Adrenal gland (tissue), 12 donors: ENCODE measurements around the gene SH3RF2. TPM values are rescaled to one million over a fixed set of nuclear protein-coding genes. Genes with fewer than 3 reads are reported as not detected.

ENCODE experiments used
- DNase-seq, 7 donors: peaks; one replicate each; pipeline ENCODE4 v3.0.0-alpha.2; 2019 to 2020
- H3K27ac ChIP-seq, 5 donors: fragments of 200-600 bp; sonication (generic) in 4 of 5; 1 replicate in 3 of 5; 2 replicates in 2 of 5; pipeline versions ENCODE4 v1.5.1 to v1.8.0; 2016 to 2020; ENCODE audit warnings: mild to moderate bottlenecking in 1 of 5
- H3K27me3 ChIP-seq: fragments of 200-600 bp; 2 replicates; pipeline ENCODE4 v1.8.0; 2021
- H3K36me3 ChIP-seq, 2 donors: fragments of 200-600 bp; replicated peaks in 1 of 2; 1 replicate in 1 of 2; 2 replicates in 1 of 2; pipeline versions ENCODE4 v1.5.1 to v1.8.0; 2018 to 2022
- H3K4me1 ChIP-seq, 2 donors: fragments of 200-600 bp; replicated peaks in 1 of 2; 1 replicate in 1 of 2; 2 replicates in 1 of 2; pipeline versions ENCODE4 v1.5.1 to v1.8.0; 2018 to 2021
- H3K4me3 ChIP-seq, 4 donors: fragments of 200-600 bp; sonication (generic) in 3 of 4; one replicate each; pipeline ENCODE4 v1.5.1; 2016 to 2018
- H3K9me3 ChIP-seq, 3 donors: fragments of 200-600 bp; sonication (generic) in 1 of 3; replicated peaks in 1 of 3; 1 replicate in 2 of 3; 2 replicates in 1 of 3; pipeline versions ENCODE4 v1.5.1 to v1.8.0; 2016 to 2021
- POLR2A ChIP-seq, 2 donors: fragments of 450-650 bp; IDR thresholded peaks; one replicate each; pipeline ENCODE4 v1.6.1; 2017; ENCODE audit warnings: antibody characterized with exemption in 2 of 2, mild to moderate bottlenecking in 2 of 2, moderate library complexity in 1 of 2
- WGBS, 4 donors: extraction: QIAGEN DNeasy Blood & Tissue Kit in 2 of 4; methylation state at CpG; one replicate each; pipeline versions ENCODE4 v1.1.5 to v1.1.7; 2013 to 2017; 5-methylcytosine and 5-hydroxymethylcytosine counted together
- intact Hi-C, 2 donors: fragments of 100-400 bp; cut with DNase I; formaldehyde crosslinking; loops; one replicate each; pipeline versions ENCODE4 v1.14.1 to v1.15.0; 2022 to 2023
- polyA plus RNA-seq, 3 donors: library from polyadenylated mRNA; stranded (reverse); fragments of 200-250 nt in 2 of 3; fragments of 350-450 nt in 1 of 3; fragmentation: Illumina TruSeq in 1 of 3; extraction: RNeasy Lipid Tissue Mini Kit (QIAGEN cat#74804) in 1 of 3; gene quantifications; one replicate each; pipeline ENCODE4 v1.2.3, GENCODE V29; 2013 to 2014
- total RNA-seq, 9 donors: library from RNA; depleted of rRNA in 4 of 9; stranded (reverse); fragments of >200 nt in 4 of 9; fragments of 120-200 nt in 1 of 9; fragmentation: NEBNext Ultra II Directional in 1 of 9; extraction: Animal tissue kit (Norgen Biotek cat#: 25700) in 1 of 9; gene quantifications; one replicate each; pipeline versions ENCODE4 v1.1.0 to v1.2.4, GENCODE V29; 2013 to 2023
- TF ChIP-seq, protein P1 (sequence below), 6 experiments: fragments of 450-650 bp in 4 of 6; fragments of 200-600 bp in 2 of 6; sonication (generic) in 1 of 6; IDR thresholded peaks; 1 replicate in 5 of 6; 2 replicates in 1 of 6; pipeline versions ENCODE4 v1.5.1 to v1.8.0; 2016 to 2021; ENCODE audit warnings: antibody characterized with exemption in 6 of 6, mild to moderate bottlenecking in 2 of 6, moderate library complexity in 1 of 6
- donor health status: healthy with polysubstance abuse.
- donor health status: Bipolar disorder and iron deficiency.
- donor health status: DM: yes; HTN: yes; CAD: no.
- donor health status: DM: no; HTN: no; CAD: no.
- donor health status: DM: no; HTN: no; CAD: no.
- donor health status: DM: yes; HTN: yes; CAD: no.

SH3RF2 gene
- total and polyA plus RNA-seq, 12 donors: 0.60 to 3.8 (median 1.2) TPM

DNA sequence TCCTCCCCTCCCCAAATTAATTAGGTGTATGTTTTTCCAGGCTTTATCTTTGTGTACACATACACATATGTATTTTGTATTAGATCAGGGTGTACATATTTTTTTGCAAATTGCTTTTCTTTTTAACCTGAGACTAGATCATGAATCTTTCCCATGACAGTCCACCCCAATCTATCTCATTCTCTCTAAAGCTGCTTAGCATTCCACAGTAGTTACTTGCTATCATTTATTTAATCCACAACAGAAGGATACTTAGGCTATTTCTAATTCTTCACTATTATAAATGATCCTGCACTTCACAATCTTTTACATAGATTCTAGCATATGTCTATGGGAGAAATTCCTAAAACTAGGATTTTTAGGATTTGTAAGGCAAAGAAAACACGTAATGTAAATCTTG lies 43.9 kb downstream of the SH3RF2 start:
- H3K27ac ChIP-seq: no peak overlapping the region
- H3K4me3 ChIP-seq: no peak overlapping the region
- no peaks in the 10 kb centered on the region for H3K4me1 ChIP-seq
- TF ChIP-seq, protein P1, sequence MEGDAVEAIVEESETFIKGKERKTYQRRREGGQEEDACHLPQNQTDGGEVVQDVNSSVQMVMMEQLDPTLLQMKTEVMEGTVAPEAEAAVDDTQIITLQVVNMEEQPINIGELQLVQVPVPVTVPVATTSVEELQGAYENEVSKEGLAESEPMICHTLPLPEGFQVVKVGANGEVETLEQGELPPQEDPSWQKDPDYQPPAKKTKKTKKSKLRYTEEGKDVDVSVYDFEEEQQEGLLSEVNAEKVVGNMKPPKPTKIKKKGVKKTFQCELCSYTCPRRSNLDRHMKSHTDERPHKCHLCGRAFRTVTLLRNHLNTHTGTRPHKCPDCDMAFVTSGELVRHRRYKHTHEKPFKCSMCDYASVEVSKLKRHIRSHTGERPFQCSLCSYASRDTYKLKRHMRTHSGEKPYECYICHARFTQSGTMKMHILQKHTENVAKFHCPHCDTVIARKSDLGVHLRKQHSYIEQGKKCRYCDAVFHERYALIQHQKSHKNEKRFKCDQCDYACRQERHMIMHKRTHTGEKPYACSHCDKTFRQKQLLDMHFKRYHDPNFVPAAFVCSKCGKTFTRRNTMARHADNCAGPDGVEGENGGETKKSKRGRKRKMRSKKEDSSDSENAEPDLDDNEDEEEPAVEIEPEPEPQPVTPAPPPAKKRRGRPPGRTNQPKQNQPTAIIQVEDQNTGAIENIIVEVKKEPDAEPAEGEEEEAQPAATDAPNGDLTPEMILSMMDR (IDR thresholded peaks at IDR 0.05): no peak
- no peak for TF ChIP-seq POLR2A (IDR thresholded peaks at IDR 0.05)
- intact Hi-C loops: no loop called here
- no peak for DNase-seq
- WGBS, 4 donors: 81 to 96% (median 92%) methylated on average over 1 of the region's 1 CpG
- H3K9me3 ChIP-seq: no peaks in the 10 kb centered on the region
- no peaks in the 10 kb centered on the region for H3K36me3 ChIP-seq
- no peaks in the 10 kb centered on the region for H3K27me3 ChIP-seq

GRCh38 chr5:145980718-145981117 lies 44.3 kb downstream of the SH3RF2 start:
- H3K4me1 ChIP-seq: no peaks in the 10 kb centered on the region
- intact Hi-C loops: no loop called here
- no peaks in the 10 kb centered on the region for H3K9me3 ChIP-seq
- TF ChIP-seq, protein P1 (IDR thresholded peaks at IDR 0.05): no peak
- no peak for TF ChIP-seq POLR2A (IDR thresholded peaks at IDR 0.05)
- H3K4me3 ChIP-seq: no peak overlapping the region
- H3K36me3 ChIP-seq: no peaks in the 10 kb centered on the region
- no peak overlapping the region for H3K27ac ChIP-seq
- no peak for DNase-seq
- H3K27me3 ChIP-seq: no peaks in the 10 kb centered on the region
- 87 to 96% (median 93%) methylated on average over 2 of the region's 2 CpGs for WGBS, 4 donors

GRCh38 chr5:145981589-145982571 lies 45.5 kb downstream of the SH3RF2 start:
- WGBS, 4 donors: 56 to 81% (median 79%) methylated on average over 1 to 3 of the region's 3 CpGs
- H3K27me3 ChIP-seq: no peaks in the 10 kb centered on the region
- no peaks in the 10 kb centered on the region for H3K36me3 ChIP-seq
- intact Hi-C loops: no loop called here
- no peak for DNase-seq
- no peaks in the 10 kb centered on the region for H3K9me3 ChIP-seq
- no peaks in the 10 kb centered on the region for H3K4me1 ChIP-seq
- no peak overlapping the region for H3K4me3 ChIP-seq
- TF ChIP-seq, protein P1 (IDR thresholded peaks at IDR 0.05): no peak
- TF ChIP-seq POLR2A (IDR thresholded peaks at IDR 0.05): no peak
- H3K27ac ChIP-seq: no peak overlapping the region

GRCh38 chr5:145982572-145983318 lies 46.4 kb downstream of the SH3RF2 start:
- TF ChIP-seq POLR2A (IDR thresholded peaks at IDR 0.05): no peak
- TF ChIP-seq, protein P1 (IDR thresholded peaks at IDR 0.05): no peak
- Histone ChIP-seq H3K27ac (no peak overlapping the region), H3K4me1 (no peaks in the 10 kb centered on the region), H3K36me3 (no peaks in the 10 kb centered on the region), H3K9me3 (no peaks in the 10 kb centered on the region), H3K27me3 (no peaks in the 10 kb centered on the region), H3K4me3 (no peak overlapping the region)
- intact Hi-C loops: no loop called here
- 67 to 97% (median 90%) methylated on average over 3 of the region's 3 CpGs for WGBS, 4 donors
- DNase-seq: no peak
